Smooth muscle cell of trachea (primary cell): Measurements from ENCODE around the gene ZNF20. TPM values are rescaled to one million over a fixed set of nuclear protein-coding genes. Genes with fewer than 3 reads are reported as not detected.

Source experiments
- total RNA-seq: library from RNA; depleted of rRNA; stranded (reverse); fragments of >200 nt; gene quantifications from 2 replicates; pipeline ENCODE4 v1.2.1, GENCODE V29; 2014

Gene ZNF20
- total RNA-seq, result 6.5 and 10.2 TPM in 2 replicates

DNA sequence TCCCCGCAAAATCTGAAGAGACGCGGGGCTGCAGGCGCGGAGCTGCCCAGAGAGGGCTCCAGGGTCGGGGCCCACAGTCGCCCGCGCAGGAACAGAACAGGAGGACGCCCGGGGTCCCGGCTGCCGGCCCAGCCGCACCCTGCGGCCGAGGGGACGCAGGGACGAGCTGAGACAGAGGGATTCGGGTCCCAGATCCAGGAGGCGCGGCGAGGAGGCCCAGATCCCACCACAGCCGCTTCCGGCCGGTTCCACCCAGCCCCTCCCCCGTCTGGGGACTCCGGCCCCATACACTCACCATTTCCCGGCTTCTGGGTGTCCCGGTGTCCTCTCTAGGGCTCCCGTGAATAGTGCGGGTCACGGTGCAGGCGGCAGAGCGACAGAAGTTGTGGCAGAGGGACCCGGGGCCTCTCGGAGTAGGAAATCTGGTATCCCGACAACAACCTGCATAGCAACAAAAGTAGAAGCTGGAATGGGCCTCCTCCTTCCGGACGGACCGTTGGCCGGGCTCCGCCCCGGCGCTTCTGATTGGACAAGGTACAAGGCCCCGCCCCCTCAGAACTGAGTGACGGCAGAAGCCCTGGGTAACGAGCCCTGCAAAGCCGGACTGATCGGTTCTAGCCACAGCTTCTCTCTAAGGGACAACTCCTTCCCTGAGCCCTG, at the start of gene ZNF20:
ZNF20 (minus strand) TSS at position 466 of the 660 bp plus-strand sequence; CDS start at position 298, 168 bp downstream.

DNA sequence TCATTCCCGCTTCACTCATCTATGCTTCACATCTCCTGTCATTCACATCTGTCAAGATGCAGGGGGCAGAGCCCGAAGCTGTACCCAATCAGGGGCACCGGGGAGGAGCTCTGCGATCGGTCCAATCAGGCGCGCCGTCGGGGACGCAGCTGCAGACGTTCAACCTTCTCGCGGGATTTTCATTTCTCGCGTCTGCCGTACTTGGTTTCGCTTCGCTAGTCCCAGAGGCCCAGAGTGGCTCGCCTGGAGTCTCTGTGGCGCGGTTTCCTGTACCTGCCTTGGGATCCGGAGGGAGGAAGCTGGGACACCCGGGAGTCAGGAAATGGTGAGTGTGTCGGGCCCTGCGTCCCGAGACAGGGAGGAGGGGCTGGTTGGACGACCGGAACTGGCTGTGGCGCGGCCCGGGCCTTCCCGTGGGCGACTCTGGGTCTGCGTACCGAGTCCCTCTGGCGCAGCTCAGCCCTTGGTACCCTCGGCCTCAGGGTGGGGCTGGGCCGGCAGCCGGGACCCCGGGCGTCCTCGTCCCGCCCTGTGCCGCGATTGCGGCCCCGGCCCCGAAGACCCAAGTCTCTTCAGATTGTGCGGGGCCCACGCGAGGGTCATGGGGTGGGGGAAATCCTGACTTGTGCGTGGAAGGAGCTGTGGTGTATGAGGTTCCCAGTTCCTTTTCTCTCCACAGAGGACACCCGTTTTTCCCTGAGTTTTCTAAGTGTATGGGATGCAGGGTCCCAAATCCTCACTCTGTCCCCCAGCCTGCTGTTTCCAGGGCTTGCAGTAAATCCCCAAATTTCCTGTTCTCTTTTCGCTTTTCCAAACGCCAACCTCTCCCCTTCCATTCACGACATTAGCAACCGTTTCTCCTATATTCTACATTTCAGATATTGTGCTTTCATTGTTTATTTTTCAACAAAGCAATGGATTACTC, 23.0 kb upstream of the ZNF20 start, which contains the start of gene ZNF136:
ZNF136 (plus strand) TSS at position 215 of the 925 bp plus-strand sequence; CDS start at position 323, 108 bp downstream.

DNA sequence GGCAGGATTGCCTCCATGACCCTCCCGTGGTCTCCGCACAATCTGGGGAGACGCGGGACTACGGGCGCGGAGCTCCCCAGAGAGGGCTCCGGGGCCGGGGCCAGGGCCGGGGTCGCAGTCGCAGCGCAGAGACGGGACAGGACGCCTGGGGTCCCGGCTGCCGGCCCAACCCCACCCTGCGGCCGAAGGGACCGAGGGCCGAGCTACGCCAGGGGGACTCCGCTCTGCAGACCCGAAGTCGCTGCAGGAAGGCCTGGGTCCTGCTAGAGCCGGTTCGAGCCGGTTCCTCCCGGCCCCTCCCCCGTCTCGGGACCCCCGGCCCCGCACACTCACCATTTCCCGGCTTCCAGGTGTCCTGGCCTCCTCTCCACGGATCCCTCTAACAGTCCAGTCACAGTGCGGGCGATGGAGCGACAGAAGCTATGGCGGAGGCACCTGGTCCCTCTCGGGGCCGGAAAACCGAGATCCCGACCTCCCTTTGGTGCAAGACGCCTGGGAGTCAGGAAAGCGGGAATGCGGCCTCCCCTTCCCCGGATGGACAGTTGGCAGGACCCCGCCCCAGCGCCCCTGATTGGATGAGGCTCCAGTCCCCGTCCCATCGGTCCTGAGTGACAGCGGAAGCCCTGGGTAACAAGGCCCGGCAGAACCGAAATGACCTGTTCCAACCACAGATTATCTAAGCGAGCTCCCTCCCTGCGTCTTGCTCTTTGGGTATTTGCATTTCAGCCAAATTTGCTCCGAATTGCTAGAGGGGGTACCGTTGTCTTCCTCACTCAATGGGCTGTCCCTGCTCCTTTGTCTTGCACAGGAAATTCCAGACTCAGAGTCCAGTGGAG, 16.3 kb upstream of the ZNF20 start, which contains the start of gene ZNF625:
ZNF625 (minus strand) TSS at position 512 of the 836 bp plus-strand sequence; CDS start at position 336, 176 bp downstream.

Other genes with a start within 250 kb of the ZNF20 start
- 7.3 and 15.6 TPM in 2 replicates for gene ZNF700, start 215.2 kb downstream of the ZNF20 start, total RNA-seq
- 2.2 and 2.8 TPM in 2 replicates for gene ZNF763, start 175.3 kb downstream of the ZNF20 start, total RNA-seq
- 6.0 and 6.1 TPM in 2 replicates for gene ZNF433, start 104.7 kb downstream of the ZNF20 start, total RNA-seq
- 0.29 TPM in 1 of 2 replicates, not detected in the other for gene ZNF878, start 87.4 kb downstream of the ZNF20 start, total RNA-seq
- gene ZNF844, start 75.6 kb downstream of the ZNF20 start, total RNA-seq, result 11.6 and 12.1 TPM in 2 replicates
- 7.9 and 14.5 TPM in 2 replicates for gene ZNF625, start 16.4 kb upstream of the ZNF20 start, total RNA-seq
- gene ZNF136, start 22.7 kb upstream of the ZNF20 start, total RNA-seq, result 6.4 and 6.8 TPM in 2 replicates
- 10.4 and 14.0 TPM in 2 replicates for gene ZNF44, start 154.5 kb upstream of the ZNF20 start, total RNA-seq
- gene ZNF563, start 193.3 kb upstream of the ZNF20 start, total RNA-seq, result 4.1 and 4.8 TPM in 2 replicates
- gene ZNF442, start 225.3 kb upstream of the ZNF20 start, total RNA-seq, result 3.5 and 3.9 TPM in 2 replicates